ENCODE results near the gene VAC14.

GRCh38 chr16:70694868-70695218 is 106.1 kb downstream of the VAC14 start:
- TF ChIP-seq POLR2AphosphoS5 (IDR thresholded peaks at IDR 0.05; ENCODE audit: low read depth) (no peak), CTCF (conservative IDR thresholded peaks at IDR 0.05; ENCODE audit: low read depth in 2 of 2) (no peak), REST (IDR thresholded peaks at IDR 0.05; ENCODE audit: unreplicated experiment) (no peak), EZH2 (IDR thresholded peaks at IDR 0.05; ENCODE audit: low read depth, unreplicated experiment) (no peak), EZH2phosphoT487 (IDR thresholded peaks at IDR 0.05; ENCODE audit: unreplicated experiment) (no peak), CREB1 (CRISPR knock-in tag; IDR thresholded peaks at IDR 0.05; ENCODE audit: low read depth) (no peak), ZNF331 (CRISPR knock-in tag; IDR thresholded peaks at IDR 0.05; ENCODE audit: low read depth) (no peak)
- TF ChIP-seq, protein P1, sequence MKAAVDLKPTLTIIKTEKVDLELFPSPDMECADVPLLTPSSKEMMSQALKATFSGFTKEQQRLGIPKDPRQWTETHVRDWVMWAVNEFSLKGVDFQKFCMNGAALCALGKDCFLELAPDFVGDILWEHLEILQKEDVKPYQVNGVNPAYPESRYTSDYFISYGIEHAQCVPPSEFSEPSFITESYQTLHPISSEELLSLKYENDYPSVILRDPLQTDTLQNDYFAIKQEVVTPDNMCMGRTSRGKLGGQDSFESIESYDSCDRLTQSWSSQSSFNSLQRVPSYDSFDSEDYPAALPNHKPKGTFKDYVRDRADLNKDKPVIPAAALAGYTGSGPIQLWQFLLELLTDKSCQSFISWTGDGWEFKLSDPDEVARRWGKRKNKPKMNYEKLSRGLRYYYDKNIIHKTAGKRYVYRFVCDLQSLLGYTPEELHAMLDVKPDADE (IDR thresholded peaks at IDR 0.05): no peak
- TF ChIP-seq, protein P2, sequence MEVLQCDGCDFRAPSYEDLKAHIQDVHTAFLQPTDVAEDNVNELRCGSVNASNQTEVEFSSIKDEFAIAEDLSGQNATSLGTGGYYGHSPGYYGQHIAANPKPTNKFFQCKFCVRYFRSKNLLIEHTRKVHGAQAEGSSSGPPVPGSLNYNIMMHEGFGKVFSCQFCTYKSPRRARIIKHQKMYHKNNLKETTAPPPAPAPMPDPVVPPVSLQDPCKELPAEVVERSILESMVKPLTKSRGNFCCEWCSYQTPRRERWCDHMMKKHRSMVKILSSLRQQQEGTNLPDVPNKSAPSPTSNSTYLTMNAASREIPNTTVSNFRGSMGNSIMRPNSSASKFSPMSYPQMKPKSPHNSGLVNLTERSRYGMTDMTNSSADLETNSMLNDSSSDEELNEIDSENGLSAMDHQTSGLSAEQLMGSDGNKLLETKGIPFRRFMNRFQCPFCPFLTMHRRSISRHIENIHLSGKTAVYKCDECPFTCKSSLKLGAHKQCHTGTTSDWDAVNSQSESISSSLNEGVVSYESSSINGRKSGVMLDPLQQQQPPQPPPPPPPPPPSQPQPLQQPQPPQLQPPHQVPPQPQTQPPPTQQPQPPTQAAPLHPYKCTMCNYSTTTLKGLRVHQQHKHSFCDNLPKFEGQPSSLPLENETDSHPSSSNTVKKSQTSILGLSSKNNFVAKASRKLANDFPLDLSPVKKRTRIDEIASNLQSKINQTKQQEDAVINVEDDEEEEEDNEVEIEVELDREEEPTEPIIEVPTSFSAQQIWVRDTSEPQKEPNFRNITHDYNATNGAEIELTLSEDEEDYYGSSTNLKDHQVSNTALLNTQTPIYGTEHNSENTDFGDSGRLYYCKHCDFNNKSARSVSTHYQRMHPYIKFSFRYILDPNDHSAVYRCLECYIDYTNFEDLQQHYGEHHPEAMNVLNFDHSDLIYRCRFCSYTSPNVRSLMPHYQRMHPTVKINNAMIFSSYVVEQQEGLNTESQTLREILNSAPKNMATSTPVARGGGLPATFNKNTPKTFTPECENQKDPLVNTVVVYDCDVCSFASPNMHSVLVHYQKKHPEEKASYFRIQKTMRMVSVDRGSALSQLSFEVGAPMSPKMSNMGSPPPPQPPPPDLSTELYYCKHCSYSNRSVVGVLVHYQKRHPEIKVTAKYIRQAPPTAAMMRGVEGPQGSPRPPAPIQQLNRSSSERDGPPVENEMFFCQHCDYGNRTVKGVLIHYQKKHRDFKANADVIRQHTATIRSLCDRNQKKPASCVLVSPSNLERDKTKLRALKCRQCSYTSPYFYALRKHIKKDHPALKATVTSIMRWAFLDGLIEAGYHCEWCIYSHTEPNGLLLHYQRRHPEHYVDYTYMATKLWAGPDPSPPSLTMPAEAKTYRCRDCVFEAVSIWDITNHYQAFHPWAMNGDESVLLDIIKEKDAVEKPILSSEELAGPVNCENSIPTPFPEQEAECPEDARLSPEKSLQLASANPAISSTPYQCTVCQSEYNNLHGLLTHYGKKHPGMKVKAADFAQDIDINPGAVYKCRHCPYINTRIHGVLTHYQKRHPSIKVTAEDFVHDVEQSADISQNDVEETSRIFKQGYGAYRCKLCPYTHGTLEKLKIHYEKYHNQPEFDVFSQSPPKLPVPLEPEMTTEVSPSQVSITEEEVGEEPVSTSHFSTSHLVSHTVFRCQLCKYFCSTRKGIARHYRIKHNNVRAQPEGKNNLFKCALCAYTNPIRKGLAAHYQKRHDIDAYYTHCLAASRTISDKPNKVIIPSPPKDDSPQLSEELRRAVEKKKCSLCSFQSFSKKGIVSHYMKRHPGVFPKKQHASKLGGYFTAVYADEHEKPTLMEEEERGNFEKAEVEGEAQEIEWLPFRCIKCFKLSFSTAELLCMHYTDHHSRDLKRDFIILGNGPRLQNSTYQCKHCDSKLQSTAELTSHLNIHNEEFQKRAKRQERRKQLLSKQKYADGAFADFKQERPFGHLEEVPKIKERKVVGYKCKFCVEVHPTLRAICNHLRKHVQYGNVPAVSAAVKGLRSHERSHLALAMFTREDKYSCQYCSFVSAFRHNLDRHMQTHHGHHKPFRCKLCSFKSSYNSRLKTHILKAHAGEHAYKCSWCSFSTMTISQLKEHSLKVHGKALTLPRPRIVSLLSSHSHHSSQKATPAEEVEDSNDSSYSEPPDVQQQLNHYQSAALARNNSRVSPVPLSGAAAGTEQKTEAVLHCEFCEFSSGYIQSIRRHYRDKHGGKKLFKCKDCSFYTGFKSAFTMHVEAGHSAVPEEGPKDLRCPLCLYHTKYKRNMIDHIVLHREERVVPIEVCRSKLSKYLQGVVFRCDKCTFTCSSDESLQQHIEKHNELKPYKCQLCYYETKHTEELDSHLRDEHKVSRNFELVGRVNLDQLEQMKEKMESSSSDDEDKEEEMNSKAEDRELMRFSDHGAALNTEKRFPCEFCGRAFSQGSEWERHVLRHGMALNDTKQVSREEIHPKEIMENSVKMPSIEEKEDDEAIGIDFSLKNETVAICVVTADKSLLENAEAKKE (CRISPR knock-in tag; IDR thresholded peaks at IDR 0.05): no peak

All from GM23338 (cell line).